GM21825 (cell line): Measurements from ENCODE around the gene FBXL15.
"Not testable (repeated sequence)": the region's sequence is repeated elsewhere in the genome, so short reads cannot be mapped to it uniquely, and the experiment has no call there.

Experiments
- ATAC-seq: cut with Tn5 transposase; IDR thresholded peaks from one replicate; pipeline ENCODE4 v1.9.1; 2021; ENCODE audit warnings: mild to moderate bottlenecking, moderate library complexity; ENCODE audit not compliant: unreplicated experiment

The FBXL15 gene

DNA sequence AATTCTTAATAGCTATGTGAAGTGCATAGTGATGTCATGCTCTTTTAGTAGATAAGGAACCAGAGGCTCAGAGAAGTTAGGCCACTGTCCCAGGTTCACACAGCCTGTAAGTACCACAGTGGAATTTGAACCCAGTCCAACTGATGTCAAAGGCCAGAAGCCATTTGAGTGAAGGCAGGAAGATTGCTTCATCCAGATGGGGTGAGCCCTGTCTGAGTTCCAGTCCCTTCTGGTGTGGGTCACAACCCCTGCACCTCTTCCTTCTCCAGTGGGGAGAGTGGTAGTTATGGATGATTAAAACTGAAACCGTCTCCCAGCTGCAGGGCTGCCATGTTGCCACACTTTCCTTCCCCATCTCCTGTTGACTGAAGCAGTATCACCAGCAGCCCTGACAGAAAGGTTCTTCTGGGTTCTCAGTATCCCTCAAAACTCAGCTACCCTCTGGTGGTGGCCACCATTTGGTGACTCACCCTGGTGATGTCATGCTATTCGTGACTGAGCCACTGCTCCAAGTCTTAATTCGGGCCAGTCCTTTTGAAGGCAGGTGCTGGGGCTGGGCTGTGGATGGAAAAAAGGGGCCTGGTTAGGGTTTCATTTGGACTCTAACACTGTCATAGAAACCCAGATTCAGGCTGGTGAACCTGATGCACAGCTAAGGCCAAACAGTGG, 32.2 kb downstream of the FBXL15 start:
- no peak for ATAC-seq

DNA sequence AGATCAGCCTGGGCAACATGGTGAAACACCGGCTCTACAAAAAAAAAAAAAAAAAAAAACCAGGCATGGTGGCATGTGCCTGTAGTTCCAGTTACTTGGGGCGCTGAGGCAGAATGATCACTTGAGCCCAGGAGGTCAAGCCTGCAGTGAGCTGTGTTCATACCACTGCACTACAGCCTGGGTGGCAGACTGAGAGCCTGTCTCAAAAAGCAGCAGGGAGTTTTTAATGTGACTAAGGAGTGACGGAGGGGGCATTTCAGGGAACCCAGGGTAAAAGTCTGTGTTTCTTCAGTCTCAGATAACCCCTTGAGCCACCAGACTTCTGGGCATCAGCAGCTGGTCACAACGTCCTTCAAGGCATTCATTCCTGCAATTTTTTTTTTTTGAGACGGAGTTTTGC, 32.9 kb downstream of the FBXL15 start:
- no peak for ATAC-seq

DNA sequence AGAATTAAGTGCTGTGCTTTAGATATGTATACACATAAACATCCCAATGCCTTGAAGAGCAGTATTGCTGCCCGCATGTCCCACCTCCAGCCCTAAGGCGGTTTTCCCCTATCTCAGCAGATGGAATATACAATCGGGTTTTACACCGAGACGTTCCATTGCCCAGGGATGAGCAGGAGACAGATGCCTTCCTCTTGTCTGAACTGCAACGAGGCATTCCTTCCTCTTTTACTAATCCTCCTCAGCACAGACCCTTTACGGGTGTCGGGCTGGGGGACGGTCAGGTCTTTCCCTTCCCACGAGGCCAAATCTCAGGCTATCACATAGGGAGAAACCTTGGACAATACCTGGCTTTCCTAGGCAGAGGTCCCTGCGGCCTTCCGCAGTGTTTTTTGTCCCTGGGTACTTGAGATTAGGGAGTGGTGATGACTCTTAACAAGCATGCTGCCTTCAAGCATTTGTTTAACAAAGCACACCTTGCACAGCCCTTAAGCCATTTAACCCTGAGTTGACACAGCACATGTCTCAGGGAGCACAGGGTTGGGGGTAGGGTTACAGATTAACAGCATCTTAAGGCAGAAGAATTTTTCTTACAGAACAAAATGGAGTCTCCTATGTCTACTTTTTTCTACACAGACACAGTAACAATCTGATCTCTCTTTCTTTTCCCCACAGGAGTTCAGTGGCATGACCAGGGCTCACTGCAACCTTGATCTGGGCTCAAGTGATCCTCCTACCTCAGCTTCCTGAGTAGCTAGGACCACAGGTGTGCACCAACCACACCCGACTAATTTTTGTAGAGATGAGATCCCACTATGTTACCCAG, 34.2 kb downstream of the FBXL15 start:
- not testable (repeated sequence) for ATAC-seq

DNA sequence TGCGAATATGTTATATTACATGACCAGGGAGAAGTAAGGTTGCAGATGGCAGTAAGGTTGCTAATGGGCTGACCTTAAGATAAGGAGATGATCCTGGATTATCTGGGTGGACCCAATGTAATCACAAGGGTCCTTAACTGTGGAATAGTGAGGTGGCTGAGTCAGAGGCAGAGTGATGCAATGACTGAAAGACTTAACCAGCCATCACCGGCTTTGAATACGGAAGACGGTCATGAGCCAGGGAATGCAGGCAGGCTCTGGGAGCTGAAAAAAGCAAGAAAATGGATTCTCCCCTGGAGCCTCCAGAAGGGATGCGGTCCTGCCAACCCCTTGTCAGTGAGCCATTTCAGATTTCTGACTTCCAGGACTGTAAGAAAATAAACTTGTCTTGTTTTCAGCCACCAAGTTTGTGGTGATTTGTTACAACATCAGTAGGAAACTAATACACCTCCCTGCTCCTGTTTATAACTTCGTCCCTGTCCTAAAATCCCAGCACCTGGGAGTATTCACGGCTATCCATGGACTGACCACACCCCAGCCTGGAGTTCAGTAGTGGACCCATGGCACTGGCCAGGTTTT, 35.3 kb downstream of the FBXL15 start:
- no peak for ATAC-seq

DNA sequence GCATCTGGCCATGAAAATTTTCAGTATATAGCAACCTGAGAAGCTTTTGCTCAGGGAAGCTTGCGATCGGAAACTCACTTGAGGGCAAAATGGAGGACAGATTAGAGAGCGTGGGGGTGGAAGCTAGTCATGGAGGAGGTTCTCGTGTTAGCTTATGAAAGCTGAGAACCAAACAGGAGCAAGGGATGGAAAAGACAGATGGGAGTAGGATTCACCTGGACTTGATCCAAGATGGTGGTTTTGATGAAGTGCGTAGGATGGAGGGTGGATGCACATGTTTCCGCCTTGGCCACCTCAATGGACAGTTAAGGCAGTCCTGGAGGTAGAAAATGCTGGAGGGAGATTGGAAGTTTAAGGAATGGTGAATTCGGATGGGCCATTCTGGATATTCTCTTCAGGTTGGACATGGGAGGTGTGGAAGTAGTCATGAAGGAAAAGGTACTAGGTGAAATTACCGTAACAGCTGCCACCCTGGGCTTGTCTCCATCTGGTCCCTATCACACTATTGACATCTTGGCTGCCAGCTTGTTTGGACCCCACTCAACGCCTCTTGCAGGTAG, 37.0 kb downstream of the FBXL15 start:
- ATAC-seq, result no peak

DNA sequence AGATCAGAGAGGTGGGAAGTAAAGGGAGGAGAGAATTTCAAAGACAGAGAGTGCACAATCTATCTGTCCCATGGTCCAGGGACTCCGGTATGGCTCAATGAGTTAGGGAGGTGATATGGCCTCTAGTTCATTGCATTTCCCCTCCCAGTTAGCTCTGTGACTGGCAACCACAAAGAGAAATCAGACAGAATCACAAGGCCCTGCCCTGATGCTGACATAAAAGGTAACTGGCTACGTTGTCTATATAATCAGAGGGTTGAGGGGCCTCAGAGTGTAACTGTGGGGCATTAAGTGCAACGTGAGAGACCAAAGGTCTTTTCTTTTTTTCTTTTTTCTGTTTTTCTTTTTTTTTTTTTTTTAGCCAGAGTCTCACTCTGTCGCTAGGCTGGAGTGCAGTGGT, 38.0 kb downstream of the FBXL15 start:
- no peak for ATAC-seq

DNA sequence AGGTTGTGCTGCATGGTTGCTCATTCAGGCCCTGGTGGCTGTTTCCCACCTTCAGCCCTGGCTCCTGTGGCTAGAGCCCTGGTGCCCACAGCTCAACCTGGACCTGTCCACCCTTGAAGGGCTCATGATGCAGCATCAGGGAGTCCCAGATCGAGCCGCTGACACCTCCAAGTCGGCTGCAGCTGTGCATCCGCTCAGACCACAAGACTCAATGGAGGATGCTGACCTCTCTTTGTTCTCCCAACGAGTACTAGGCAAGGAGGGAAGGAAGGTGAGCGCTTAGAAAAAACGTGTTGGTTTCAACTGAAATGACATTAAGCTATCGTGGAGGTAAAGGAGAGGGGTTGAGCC, 40.2 kb downstream of the FBXL15 start:
- peak; percentile 24 for ATAC-seq

DNA sequence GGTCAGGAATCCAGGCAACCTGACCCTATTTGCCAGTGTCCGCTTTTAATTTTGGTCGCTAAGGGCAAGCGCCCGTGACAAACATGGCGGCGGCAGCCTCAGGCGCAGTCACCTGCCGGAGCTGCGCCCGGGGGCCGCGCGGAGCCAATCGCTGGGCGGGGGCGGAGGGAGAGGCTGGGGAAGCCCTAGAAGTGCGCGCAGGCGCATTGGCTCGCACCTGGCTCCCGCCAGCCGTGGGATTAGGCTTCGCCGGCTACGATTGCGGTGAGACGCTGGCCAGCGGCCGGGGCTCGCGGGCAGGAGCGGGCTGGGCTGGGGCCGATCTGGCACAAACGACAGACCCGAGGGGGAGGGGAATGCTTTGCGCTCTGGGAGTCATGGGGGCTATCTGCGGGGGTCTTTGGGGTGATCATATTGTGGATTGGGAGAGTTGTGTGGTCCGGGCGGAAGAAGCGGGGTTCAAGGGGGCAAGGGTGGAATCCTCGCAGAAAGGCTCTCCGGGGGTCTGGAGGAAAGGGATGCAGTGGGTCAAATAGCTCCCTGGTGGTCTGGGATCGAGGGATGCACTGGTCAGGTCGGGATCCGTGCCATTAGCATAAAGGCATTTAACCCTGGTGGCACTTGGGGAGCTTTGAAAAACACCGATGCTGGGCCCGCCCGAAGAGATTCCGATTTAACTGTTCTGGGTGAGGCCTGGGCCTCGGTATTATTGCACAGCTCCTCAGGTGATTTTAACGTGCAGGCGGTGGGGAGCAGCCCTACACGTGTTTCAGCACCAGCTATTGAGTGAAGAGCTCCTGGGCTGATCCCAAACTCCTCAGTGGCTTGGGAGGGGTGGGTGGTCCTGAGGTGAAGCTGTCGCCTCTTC, 40.8 kb downstream of the FBXL15 start:
- ATAC-seq, result peak; percentile 84

DNA sequence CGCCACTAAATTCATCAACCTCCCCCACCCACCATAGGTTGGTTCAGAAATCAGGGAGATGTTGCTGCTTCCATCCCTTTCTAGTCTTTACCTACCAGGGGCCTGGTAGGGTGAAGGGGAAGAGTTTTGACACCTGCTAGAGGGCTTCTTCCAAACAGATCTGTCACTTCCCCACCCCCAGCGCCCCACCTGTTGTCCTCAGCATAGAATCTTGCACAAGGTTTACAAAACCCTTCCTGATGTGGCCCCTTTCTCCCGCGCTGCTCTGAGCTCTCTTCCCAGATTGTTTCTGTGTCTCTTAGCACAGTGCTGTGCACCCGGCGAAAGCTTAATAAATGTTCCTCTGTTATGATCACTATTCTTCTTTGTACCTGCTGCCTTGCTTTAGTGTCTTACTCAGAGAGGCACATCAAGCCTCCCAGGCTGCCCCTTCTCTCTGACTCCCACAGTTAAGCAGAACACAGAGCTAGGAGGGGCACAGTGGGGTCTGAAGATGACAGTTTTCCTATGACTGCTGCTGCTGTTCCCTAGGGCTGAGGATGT, 41.9 kb downstream of the FBXL15 start:
- no peak for ATAC-seq

DNA sequence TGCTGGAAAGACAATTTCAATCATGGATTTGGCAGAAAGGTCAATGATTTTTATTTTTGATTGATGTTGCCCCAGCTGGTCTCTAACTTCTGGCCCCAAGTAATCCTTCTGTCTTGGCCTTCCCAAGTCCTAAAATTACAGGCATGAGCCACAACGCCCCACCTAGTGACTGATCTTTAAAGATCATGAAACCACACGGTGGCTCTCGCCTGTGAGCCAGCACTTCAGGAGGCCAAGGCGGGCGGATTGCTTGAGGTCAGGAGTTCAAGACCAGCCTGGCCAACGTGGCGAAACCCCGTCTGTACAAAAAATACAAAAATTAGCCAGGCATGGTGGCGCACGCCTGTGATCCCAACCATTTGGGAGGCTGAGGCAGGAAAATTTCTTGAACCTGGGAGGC, 43.3 kb downstream of the FBXL15 start:
- ATAC-seq, result no peak

DNA sequence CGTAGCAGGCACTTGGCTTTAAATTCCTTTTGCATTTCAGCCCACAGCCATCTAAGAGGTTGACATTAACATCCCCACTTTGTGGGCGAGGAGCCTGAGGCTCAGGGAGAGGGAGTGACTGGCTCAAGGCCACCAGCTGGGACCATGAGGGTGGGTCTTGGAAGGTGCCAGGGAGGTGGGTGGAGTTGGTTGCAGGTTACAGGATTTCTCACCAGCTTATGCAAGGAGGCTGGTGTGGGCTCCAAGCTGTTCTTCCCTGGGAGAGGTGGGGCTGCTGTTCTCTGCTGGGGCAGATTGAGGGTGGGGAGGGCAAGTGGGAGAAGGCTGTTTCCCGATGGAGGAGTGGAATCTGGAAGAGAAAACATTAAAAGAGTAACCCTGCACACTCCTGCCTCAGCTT, 44.8 kb downstream of the FBXL15 start:
- no peak for ATAC-seq

DNA sequence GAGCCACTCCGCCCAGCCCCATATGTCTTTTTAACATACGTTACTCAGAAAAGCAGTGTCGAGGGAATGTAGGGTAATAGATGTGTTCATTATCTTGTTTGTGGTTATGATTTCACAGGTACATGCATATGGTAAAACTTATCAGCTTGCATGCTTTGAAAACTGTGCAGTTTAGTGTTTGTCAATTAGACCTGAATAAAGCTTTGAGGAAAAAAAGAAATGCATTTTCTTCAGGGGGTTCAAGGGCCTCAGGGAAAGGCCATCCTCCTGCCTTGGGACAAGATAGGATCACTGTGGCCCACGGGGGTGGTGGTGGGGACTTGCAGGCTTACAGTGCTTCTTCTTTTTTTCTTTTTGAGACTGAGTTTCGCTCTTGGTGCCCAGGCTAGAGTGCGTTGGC, 46.7 kb downstream of the FBXL15 start:
- ATAC-seq, result no peak

DNA sequence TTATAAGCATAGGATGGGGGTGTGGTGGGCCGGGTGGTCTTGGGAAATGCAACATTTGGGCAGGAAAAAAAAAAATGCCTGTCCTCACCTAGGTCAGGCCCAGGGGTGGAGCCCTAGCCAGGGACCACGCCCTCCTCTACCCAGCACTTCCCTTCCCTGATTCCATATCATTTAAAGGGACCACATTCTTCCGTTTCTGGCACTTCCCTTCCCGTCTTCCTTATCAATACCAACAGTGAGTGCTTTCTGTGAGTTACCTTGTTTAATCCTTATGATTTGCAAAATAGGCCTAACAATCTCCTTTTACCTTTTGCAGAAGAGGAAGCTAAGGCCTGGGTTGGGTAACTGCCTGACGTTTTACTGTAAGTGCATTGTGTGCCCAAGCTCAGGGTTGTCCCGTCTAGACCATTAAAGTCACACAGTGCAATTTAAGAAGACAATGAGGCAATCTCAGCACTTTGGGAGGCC, 47.4 kb downstream of the FBXL15 start:
- ATAC-seq, result no peak

DNA sequence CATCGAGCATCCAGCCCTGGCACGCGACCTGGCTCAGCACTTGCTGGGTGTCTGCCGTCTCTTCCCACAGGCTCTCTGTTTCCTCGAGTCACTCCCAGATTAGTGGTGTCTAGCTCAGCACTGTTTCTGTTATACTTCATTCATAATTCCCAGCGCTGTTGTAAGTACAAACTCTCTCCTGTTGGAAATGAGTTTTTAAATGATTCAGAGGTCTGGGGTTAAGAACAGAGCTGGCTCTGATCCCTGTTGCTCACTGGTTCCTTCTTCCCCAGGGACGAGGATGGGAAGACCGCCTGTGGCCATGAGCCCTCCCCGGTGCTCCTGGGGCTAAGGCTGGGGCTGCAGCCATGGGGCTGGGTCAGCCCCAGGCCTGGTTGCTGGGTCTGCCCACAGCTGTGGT, 48.0 kb downstream of the FBXL15 start:
- ATAC-seq, result no peak

DNA sequence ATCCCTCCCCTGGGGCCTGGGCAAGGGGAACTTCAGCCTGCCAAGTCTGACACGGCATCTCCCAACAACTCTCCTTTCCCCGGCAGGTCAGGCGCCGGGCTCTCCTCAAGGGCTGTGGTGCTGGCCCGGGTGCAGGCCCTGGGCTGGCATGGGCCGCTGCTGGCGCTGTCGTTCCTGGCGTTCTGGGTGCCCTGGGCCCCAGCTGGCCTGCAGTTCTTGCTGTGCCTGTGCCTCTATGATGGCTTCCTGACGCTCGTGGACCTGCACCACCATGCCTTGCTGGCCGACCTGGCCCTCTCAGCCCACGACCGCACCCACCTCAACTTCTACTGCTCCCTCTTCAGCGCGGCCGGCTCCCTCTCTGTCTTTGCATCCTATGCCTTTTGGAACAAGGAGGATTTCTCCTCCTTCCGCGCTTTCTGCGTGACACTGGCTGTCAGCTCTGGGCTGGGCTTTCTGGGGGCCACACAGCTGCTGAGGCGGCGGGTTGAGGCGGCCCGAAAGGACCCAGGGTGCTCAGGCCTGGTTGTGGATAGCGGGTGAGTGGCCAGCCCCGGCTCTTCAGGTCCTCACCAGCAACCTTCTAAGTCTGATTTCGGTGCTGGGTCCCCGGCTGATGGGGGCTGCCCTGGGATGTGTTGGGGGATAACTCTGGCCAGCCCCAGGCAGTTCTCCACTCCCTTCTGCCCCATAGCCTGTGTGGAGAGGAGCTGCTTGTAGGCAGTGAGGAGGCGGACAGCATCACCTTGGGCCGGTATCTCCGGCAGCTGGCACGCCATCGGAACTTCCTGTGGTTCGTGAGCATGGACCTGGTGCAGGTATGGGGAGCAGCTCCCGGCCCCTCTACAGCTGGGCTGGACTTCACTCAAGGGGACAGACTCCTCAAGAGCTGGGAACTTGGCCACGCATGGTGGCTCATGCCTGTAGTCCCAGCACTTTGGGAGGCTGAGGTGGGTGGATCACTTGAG, 50.2 kb downstream of the FBXL15 start:
- no peak for ATAC-seq
